ENCODE data around the gene ATN1.

The ATN1 gene

GRCh38 chr12:6928703-6929407, 1.1 kb downstream of the ATN1 start:
- no peak for DNase-seq

- DNase-seq = no peak
Observed at GRCh38 chr12:6929466-6930452, 2.0 kb downstream of the ATN1 start.

GRCh38 chr12:6932766-6933165, 5.0 kb downstream of the ATN1 start:
- DNase-seq = no peak

GRCh38 chr12:6934110-6934509, 6.4 kb downstream of the ATN1 start:
- no peak for DNase-seq

GRCh38 chr12:6935371-6936193, 7.8 kb downstream of the ATN1 start:
- no peak for DNase-seq

- no peak for DNase-seq
Observed at GRCh38 chr12:6936194-6936635, 8.5 kb downstream of the ATN1 start.

- no peak for DNase-seq
Observed at GRCh38 chr12:6936636-6937480, 9.1 kb downstream of the ATN1 start.

- peak; percentile 90 for DNase-seq
Observed at GRCh38 chr12:6937481-6938352, 10.0 kb downstream of the ATN1 start.

- no peak for DNase-seq
Observed at GRCh38 chr12:6938353-6939190, 10.8 kb downstream of the ATN1 start.

GRCh38 chr12:6939191-6939540, 11.4 kb downstream of the ATN1 start:
- no peak for DNase-seq

- DNase-seq = no peak
Observed at GRCh38 chr12:6941267-6941666, 13.5 kb downstream of the ATN1 start.

- no peak for DNase-seq
Observed at GRCh38 chr12:6941782-6942181, 14.0 kb downstream of the ATN1 start.

GRCh38 chr12:6942331-6942665, 14.5 kb downstream of the ATN1 start:
- no peak for DNase-seq

- peak; percentile 96 for DNase-seq
Observed at GRCh38 chr12:6943389-6943721, 15.6 kb downstream of the ATN1 start.

- peak; percentile 99 for DNase-seq
Observed at GRCh38 chr12:6943722-6944380, 16.1 kb downstream of the ATN1 start, which contains the start of the genes C12orf57 and RNU7-1. TSS of gene C12orf57 (plus strand) at chr12:6944022. CDS start at chr12:6944122, 100 bp downstream. TSS of gene RNU7-1 (plus strand) at chr12:6943816.

GRCh38 chr12:6944381-6945186, 16.8 kb downstream of the ATN1 start:
- DNase-seq = peak; percentile 99

- no peak for DNase-seq
Observed at GRCh38 chr12:6945613-6946012, 17.9 kb downstream of the ATN1 start.

- no peak for DNase-seq
Observed at GRCh38 chr12:6946033-6946919, 18.5 kb downstream of the ATN1 start.

Data from NCI-H446 treated with DMSO at 0.1 percent for 48 hours (cell line).